NCI-H82 (cell line): Measurements from ENCODE around the gene CACNA2D1.
A peak's percentile ranks its signal among the peaks of the same experiment; 100 is the strongest.
"Not testable (repeated sequence)": the region's sequence is repeated elsewhere in the genome, so short reads cannot be mapped to it uniquely, and the experiment has no call there.

Experiments
- DNase-seq: peaks from one replicate; lab custom pipeline; 2025; lab: John Stamatoyannopoulos, UW

Gene CACNA2D1

DNA sequence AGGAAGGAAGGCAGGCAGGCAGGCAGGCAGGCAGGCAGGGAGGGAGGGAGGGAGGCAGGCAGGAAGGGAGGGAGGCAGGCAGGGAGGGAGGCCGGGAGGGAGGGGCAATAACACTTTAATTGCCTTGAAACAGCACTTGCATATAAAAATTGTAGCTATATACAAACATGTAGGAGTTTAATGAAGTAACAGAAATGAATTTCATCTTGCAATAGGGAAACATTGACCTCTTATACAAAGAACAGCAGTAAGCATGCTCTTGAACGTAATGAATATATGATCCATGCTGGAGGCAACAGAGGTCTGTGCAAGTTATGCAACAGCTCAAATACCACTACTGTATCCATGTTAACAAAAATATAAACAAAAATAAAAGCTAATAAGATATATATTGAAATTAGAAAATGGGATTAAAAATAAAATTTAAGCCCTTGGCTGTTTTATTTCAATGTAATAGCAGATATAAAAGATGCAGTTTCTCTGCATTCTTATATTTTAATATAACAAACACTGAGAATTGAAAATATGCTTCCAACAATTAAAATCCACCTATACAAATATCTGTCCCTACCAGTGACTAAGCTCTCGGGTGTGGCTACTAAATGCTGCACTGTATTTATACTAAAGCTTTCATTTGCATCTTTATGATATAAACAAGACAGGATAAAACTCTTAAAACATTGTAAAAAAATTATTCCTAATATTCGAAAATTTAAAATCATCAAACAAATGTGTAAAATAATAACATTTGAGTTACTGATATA is 50.3 kb downstream of the CACNA2D1 start:
- no peak for DNase-seq

DNA sequence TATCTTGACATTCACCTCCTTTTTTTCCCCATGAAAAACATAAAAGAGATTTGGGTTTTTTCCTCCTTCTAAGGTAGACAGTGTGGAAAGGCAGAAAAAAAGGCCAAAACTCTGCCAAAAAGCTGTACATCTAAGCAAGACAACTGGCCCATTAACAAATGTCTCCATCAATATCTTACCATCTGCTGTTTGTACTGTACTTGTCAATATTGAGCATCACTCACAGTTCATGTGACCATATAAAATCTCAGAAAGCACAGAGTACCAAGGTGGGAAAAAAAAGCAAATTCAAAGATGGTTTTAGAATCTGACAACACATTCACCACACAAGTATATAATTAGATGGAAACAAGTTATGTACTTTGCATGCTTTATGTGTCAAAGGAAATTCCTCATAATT is 52.6 kb downstream of the CACNA2D1 start:
- DNase-seq = peak; percentile 48

DNA sequence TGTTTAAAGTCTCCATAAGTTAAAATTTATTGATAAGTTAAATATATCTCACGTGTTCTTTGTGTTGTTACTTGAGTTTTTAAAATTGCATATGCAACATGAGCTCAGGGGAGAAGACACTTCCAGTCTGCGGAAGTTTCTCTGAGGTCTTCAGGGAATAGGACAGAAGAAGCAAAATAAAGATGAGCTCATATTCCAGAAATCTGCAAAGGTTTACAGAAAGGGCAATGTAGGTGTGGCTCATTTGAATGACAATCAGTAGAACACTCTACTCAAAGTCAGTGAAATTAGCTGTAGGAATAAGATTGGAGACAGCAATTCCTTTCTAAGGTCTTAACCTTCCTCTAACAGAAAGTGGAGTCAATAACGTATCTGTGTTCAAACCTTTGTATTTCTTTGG is 53.7 kb downstream of the CACNA2D1 start:
- DNase-seq = no peak

DNA sequence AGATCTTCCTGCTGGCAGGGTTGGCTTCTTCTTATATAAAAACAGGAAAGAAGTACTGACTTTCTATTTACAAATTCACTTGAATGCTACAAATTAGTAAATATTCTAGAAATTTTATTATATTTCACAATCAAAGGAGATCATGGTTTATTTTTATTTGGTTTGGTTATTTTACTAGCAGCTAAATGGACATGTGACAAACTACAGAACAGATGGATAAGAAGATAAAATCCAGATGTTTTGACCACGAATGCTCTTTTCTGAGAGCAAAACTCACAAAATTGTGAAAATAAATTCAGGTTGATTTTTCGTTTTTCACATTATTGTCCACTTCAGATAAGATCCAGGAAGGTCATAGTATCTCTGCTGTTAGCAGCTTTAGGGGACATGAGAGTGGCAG is 55.4 kb downstream of the CACNA2D1 start:
- no peak for DNase-seq

DNA sequence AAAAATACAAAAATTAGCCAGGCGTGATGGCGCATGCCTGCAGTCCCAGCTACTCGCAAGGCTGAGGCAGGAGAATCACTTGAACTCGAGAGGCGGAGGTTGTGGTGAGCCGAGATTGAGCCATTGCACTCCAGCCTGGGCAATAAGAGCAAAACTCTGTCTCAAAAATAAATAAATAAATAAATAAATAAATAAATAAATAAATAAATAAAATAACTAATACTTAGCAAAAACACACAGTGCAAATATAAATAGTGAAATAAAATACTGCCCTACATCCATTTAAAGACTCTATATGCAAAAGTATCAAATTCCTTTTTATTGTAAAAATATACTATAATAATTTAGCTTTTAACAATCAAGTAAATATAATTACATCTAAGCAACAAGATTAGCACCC is 57.0 kb downstream of the CACNA2D1 start:
- not testable (repeated sequence) for DNase-seq

DNA sequence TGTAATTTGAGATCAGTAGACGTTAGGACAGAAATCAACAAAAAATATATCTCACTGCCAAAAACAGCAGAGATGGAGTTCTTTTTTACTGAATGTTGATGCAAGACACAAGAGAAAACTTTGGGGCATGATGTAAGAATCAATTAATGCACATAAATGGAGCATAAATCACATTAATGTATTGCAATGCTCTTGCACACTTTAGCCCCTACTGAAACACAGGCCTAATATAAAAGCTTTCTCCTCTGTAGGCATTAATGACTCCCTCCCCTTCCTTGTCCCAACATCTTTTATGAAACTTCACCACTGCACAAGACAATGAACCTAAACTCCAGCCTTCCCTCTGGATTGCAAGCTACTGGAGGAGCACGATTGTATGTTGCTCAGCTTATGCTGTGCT is 58.8 kb downstream of the CACNA2D1 start:
- peak; percentile 17 for DNase-seq

DNA sequence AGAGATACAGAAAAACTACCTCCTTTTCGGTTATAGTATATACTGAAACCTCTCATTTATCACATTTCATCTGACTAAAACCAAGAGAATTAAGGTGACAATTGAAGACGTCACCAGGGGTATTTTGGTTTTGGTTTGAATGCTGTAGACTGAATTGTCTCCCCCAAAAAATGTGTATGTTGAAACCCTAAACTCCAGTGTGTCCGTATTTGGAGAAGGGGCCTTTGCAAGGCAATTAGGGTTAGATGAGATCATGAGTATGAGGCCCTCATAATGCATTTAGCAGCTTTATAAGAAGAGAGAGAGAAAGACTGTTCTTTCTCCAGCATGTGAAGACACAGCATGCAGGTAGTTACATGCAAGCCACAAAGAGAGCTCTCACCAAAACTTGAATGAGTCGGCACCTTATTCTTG is 59.5 kb downstream of the CACNA2D1 start:
- peak; percentile 29 for DNase-seq

DNA sequence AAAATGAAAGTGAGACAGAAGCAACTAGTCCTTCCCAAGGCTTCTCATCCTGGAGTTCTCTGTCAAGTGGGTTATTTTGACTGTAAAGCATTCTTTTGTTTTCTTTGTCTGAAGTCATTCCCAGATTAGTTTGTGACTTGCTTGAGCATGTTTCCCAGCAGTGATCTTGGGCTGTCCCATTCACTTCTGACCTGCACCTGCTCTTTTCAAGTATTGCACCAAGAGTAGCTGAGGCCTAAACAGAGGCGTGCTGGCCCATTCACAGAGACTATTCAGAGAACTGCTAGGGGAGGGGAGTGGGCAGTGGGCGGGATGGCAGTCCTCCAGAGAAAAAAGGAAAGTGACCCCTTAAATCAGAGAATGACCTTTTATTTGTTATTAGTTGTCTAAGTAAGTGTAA is 61.3 kb downstream of the CACNA2D1 start:
- no peak for DNase-seq

DNA sequence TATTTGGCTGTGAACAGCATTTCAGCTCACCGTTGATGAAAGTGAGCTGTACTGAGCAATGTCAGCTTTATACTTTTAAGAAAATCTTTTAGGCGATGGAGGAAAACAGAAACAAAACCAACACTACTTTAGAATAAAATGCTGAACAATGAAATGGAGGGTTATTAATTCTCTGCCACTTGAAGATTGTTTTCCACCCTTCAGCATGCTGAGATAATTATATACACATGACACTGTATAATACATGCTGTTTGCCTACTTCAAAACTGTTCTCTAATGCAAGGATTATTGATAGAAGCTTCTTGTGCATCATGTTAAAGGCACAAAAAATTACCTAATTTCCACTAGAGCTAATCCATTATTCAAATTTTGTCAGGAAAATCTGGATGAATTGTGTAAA is 66.8 kb downstream of the CACNA2D1 start:
- no peak for DNase-seq

DNA sequence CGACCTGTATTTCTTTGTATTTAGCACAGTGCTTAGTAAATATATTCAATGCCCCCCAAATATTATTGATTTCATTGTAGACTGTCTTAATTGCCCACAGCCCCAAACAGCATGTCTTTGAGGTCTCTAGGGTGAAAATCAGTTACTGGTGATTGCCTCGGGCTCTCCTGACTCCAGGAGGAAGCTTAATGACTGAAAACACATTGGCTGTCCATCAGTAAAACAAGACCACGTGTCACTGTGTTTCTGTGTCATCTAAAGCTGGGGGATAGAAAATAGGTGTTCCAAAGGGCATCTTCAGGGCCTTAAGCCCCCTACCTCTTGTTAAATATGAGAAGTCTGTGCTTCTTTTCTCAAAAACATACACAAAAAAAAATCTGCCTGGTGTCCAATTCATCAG is 67.9 kb downstream of the CACNA2D1 start:
- peak; percentile 70 for DNase-seq

DNA sequence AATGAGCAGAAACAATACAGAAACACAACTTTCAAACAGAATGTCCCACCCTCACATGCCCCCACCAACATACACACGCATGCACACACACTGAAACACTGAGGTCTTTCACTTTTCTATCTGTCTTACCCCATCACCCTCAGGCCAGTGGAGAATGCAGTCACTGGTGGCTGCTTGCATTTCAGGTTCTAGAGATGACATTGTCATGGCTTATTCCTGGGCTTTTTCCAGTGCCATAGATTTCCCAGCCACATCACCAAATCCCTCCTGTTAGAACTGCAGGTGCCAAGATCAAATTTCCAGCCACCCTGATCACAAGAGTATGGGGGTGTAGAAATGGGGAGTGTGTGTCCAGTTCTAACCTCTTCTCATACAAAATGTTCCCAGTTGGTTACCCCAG is 68.4 kb downstream of the CACNA2D1 start:
- peak; percentile 46 for DNase-seq

DNA sequence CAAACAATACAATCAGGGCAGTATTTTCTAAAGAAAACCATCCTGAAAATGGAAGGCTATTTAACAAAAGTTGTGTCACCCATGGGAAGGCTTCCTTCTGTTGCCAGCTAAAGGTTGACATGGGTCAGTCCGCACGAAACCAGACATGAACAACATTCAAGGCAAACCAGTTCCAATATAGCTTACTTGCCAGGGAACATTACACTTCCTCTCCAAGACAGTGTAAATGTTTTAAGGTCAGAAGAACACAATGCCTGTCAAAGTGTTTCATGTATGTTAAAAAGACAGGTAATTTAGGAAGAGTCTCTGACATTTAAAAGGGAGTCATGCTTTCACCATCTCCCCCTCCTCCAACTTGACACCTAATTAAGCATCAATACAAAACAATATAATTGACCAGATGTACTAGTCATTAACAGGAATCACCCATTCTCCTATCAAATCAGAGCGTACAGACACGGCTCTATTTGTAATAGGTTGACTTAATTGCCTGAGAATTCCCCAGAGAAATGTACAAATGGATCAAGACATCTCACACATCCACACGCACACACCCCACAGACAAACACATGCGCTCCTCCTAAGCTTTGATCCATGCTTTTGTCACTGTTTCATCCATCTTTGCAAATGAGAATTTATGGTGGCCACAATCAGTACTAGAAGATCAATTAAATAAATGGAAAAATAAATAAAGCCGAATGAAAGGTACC is 69.5 kb downstream of the CACNA2D1 start:
- DNase-seq = peak; percentile 80

DNA sequence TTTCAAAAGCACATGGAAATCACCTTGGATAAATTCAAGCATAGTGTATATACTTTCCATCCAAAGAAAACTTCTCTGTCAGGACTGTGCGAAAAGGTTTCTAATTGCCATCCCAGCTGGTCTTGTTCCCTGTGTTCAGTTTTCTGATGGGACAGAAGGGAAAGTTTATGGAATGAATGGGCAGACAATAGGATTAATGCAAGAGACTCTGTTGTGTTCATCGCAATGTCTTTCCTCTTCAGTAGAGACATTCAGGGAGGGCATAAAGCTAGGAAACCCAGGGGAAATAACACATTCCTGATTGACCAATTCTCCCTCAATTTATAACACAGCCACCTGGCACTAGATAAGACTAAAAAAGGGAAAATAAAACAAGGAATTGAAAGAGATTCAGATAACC is 78.9 kb downstream of the CACNA2D1 start:
- no peak for DNase-seq

DNA sequence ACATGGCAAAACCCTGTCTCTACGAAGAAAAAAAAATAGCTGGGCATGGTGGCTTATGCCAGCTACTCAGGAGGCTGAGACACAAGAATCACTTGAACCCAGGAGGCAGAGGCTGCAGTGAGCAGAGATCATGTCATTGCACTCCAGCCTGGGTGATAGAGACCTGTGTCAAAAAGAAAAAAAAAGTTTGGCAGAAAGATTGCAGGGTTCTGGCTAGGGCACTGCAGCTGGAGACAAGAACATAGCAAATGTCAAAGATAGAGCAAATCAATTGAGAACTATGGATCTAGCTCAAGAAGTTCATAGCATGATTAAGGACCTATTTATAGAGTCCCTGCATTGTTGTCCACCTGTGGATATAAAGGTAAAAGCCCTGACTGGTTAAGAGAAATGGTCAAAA is 79.5 kb downstream of the CACNA2D1 start:
- DNase-seq = no peak

DNA sequence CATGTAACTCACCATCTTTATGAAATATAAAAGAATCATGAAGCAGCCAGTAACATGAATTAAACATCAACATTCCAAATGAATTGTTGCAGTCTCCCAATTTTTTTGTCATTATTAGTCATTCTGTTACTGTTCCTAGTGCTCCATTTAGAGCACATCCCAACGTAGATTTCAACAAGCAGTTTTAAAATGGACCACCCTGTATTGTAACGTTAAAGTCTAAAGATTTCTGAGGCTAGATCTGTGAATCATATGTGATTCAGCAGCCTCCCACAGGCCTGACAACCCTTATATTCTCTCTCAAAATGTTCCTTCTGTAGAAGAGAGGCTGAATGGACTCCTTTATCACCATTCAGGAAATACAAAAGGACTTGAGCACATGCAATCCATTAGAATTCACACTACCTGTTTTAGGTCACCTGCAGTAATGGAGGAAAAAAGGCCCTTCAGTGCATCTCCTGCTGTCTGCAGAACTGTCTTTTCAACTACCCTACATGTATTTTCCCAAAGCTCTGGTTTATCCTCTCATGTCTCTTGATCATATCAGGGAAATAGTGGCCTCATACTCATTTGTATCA is 81.4 kb downstream of the CACNA2D1 start:
- DNase-seq = no peak

DNA sequence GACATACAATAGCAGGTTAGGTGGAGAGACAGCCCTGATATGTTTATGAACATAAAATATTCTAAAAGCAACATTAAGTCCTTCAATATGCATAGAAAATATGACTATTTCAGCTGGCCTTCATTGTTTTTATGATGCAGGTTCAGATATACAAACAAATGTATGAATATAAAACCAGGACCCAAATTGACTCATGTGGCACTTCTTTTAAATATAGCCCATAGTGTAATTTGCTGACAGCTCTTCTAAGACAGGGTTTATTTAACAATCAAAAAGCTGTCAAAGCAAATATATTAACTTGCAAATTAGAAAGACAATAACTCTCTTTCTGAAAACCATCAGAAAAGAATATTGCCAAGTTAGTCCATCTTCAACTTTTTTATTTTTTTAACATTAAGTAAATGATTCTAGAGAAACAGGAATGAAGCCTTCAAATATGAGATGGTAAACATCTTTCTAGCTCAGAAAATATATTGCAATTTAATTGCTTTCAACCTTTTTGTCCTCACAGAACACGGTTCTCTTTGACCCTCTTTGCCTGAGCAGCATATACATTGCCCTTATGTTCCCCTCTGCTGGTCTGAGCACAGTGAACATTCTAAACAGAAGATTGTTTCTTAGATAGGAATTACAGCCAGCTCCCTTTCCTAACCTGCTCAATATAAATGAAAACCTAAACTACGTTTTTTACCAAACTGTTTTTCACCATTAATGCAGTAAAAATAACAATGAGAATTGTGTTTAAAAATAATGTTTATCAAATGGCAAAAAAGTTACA is 82.8 kb downstream of the CACNA2D1 start:
- DNase-seq = no peak

DNA sequence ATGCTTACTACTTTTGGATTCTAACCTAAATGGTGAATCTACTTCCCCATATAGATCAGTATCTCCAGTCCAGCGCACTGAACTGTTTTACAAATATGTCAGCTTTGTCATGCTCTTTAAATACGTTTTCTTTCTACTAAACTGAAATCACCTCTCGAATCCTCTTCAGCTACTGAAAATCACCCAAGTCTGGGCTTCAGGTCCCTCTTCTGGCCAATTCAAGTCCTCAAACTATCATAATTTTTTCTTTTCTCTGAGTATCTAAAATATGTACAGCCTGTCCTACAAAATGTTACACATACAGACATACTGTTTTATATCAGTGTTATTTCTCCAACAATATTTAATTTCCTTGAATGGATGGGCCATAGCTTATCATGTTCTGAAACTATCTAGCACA is 84.2 kb downstream of the CACNA2D1 start:
- DNase-seq = no peak

DNA sequence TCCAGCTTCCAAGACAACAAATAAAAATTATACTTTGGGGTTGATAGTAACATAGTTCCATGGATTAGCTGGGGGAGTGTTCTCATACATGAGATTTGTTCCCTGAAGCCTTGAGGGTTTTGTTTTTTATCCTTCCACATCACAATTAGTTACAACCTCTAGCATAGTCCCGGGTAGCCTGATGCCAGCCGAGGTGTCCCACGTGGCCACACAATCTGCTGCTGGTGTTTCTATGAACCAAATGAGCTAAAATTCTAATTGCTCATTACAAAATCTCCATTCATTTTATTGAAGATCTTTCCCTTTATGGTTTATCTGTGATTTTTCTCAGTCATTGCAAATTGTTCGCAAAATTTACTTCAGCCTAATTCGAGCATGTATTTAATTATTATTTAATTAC is 84.7 kb downstream of the CACNA2D1 start:
- no peak for DNase-seq

DNA sequence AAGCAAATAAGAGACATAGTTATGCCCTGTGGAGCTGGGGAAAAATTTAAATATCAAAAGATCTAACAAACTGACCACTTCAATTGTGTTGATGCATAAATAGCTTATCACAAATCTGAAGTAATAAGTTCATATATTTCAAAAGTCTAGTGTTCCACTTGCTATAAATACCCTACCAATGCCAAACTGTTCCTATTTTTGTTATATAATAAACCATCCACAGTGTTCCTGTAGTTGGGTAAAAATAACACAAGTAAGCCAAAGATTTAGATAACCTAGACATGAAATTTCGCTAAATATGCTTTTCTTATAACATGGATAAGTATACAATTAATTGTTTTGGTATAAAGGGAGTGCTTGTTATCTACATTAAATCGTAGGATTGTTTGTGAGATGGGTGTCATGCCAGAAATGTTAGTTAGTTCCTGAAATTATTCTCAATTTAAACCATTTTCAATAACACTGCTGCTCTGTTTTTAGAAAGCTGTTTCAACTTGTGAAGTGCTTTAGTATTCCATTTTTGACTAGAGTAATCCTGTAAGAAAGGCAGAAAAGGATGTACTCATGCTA is 85.5 kb downstream of the CACNA2D1 start:
- no peak for DNase-seq

DNA sequence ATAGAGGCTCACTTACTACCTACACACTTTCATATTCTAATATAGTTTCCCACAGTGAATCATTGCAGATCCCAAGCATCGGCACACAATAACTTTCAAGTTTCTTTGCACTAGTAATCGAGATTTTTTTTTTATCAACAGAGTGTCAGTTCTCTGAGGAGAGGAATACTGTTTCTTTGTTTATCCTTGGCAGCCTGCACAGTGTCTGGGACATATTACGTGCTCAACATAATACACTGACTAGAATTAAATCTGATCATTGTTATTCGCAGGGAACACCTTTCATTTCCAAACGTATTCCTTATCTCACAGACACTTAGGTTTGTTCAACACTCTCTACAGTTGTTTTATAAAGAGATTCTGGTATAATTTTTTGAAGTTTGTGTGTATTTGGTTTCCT is 95.3 kb downstream of the CACNA2D1 start:
- DNase-seq = peak; percentile 73

DNA sequence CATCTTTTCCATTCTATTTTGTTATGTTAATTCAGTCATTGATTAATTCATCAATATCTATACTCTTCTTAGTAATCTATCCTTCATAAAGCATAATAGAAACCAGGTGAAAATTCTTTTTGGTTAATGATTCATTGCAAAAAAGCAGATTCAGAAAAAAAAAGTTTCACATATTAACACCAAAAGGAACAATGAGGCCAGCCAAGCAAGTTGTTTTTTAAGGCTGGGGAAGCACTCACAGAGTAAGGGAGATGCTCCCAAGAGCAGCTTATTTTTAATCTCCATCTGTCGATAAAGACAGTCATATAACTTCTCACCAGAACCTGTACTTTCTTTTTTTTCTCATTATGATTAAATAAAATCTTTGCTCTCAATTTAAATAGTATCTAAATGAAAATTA is 95.8 kb downstream of the CACNA2D1 start:
- peak; percentile 87 for DNase-seq

DNA sequence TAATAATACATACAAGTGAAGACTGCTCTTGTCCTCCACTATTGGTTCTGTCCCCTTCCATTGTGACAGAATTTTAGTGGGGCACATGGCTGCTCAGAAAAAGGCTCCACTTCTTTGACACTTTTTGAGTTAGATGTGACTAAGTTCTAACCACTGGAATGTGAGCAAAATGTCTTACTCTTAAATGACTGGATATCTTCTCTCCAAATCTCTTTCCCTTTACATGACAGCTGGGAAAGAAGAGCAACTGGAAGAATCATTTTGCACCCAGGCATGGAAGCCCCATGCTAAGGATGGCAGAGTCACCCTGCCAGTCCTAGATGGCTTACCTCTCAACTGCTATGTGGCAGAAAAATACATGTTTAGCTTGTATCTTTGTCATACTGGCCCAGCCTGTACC is 97.7 kb downstream of the CACNA2D1 start:
- DNase-seq = peak; percentile 47
